Fibroblast of pulmonary artery (primary cell): ENCODE results near the gene MESD.
A peak's percentile ranks its signal among the peaks of the same experiment; 100 is the strongest.

Experiments used
- DNase-seq: peaks from one replicate; pipeline ENCODE4 v3.0.0-alpha.2; 2010; ENCODE audit warnings: low read depth
- H3K4me3 ChIP-seq: replicated peaks from 2 replicates; pipeline ENCODE4 v1.5.1; 2011; ENCODE audit warnings: low read depth, mild to moderate bottlenecking, control low read depth, low read length, moderate library complexity
- CTCF ChIP-seq: IDR thresholded peaks from 2 replicates; pipeline ENCODE4 v1.5.1; 2011; ENCODE audit warnings: mild to moderate bottlenecking, control low read depth, low read length, inconsistent platforms; ENCODE audit errors: missing control alignments

MESD gene

GRCh38 chr15:80939216-80939615, 50.4 kb downstream of the MESD start:
- no peak for DNase-seq
- no peak overlapping the region for H3K4me3 ChIP-seq
- TF ChIP-seq CTCF: no peak

DNA sequence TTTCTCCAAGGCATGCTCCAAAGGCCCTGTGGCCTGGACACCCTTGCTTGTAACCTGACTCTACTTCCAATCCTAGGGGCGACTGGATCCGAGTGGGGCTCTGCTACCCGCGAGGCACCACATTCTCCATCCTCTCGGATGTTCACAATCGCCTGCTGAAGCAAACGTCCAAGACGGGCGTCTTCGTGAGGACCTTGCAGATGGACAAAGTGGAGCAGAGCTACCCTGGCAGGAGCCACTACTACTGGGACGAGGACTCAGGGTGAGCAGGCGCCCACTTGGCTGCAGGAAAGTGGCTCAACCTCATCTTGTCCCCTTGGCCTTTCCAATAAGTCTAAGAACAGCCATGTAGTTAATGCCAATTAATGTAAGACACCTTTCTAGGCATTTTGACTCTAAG, 51.9 kb downstream of the MESD start:
- no peak for TF ChIP-seq CTCF
- DNase-seq: no peak
- no peak overlapping the region for H3K4me3 ChIP-seq

GRCh38 chr15:80936288-80937078, 53.1 kb downstream of the MESD start:
- no peak for DNase-seq
- no peak for TF ChIP-seq CTCF
- H3K4me3 ChIP-seq: no peak overlapping the region

DNA sequence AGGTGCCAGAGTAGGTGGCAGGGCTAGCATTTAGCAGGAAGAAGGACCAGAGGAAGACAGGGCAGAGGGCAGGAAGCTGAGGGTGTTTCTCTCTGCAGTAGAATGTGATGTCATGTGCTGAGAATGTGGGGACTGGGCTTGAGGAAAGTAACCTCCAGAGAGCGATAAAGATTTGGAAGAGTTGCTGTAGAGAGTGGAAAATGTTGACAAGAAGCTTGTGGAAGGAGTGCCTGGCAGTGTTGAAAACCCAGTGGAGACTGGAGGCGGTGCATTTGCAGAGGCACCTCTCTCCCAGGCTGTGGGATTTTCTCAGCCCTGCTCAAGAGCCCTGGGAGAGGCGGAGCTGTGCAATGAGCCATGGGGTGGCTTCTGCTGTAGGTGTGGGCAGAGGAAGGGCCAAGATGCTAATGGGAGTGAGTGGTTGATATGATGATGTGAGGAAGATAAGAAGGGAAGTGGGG, 54.8 kb downstream of the MESD start:
- DNase-seq: peak; percentile 78
- no peak for TF ChIP-seq CTCF
- no peak overlapping the region for H3K4me3 ChIP-seq

DNA sequence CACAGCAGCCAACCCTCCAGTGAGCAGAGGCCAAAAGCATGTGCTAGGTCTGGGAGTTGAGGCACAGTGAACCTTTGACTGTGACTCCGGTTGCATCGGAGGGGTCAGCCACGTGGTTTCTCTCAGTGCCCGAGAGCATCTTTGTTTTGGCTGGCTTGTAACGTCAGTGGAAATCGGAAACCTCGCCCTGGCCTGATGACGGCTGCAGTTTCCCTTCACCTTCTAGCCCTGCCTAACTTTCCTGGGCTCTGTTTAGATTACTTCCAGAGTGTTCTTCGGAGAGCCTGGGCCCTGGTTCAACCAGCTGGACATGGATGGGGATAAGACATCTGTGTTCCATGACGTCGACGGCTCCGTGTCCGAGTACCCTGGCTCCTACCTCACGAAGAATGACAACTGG, 56.6 kb downstream of the MESD start:
- peak; percentile 52 for DNase-seq
- no peak for TF ChIP-seq CTCF
- H3K4me3 ChIP-seq: no peak overlapping the region

DNA sequence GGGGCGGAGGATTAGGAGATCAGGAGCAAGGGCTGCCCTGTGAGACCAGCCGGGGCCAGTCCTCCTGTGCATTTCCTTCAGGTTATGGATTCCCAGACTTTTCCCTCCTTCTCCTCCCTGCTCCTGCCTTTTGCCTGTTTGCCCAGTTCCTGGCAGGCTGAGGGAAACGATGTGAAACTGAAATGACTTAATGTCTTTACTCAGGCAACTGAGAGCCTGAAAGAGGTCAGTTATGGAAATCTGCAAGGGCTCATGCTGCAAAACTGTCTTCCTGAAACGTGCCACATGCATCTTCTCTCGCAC, 57.2 kb downstream of the MESD start:
- DNase-seq: no peak
- no peak overlapping the region for H3K4me3 ChIP-seq
- no peak for TF ChIP-seq CTCF
